Neuronal stem cell (in vitro differentiated cells): ENCODE data around the gene GPD1.
A peak's percentile ranks its signal among the peaks of the same experiment; 100 is the strongest.

Experiments
- DNase-seq: peaks from one replicate; pipeline ENCODE4 v3.0.0-alpha.2; 2013; ENCODE audit warnings: low spot score
- H2AFZ ChIP-seq: one replicate; pipeline ENCODE4 v1.6.1; 2013; ENCODE audit warnings: mild to moderate bottlenecking, low read length, inconsistent platforms
- H2AK5ac ChIP-seq: 2 replicates; pipeline ENCODE4 v1.6.1; 2013; ENCODE audit warnings: low read depth, mild to moderate bottlenecking, inconsistent platforms, low read length, moderate library complexity, mixed read lengths
- H2BK120ac ChIP-seq: 2 replicates; pipeline ENCODE4 v1.6.1; 2013; ENCODE audit warnings: low read depth, mild to moderate bottlenecking, inconsistent platforms, low read length, moderate library complexity, mixed read lengths
- H2BK12ac ChIP-seq: one replicate; pipeline ENCODE4 v1.6.1; 2013; ENCODE audit warnings: low read length, inconsistent platforms
- H2BK15ac ChIP-seq: 2 replicates; pipeline ENCODE4 v1.6.1; 2013; ENCODE audit warnings: mild to moderate bottlenecking, low read length, inconsistent platforms, mixed read lengths
- H2BK5ac ChIP-seq: one replicate; pipeline ENCODE4 v1.6.1; 2013; ENCODE audit warnings: inconsistent platforms, mild to moderate bottlenecking, low read length, moderate library complexity
- H3K14ac ChIP-seq: one replicate; pipeline ENCODE4 v1.6.1; 2013; ENCODE audit warnings: low read length, inconsistent platforms
- H3K18ac ChIP-seq: 2 replicates; pipeline ENCODE4 v1.6.1; 2013; ENCODE audit warnings: low read length, inconsistent platforms
- H3K23ac ChIP-seq: 2 replicates; pipeline ENCODE4 v1.6.1; 2013; ENCODE audit warnings: low read depth, mild to moderate bottlenecking, mixed read lengths, low read length, inconsistent platforms; ENCODE audit not compliant: poor library complexity
- H3K27ac ChIP-seq: replicated peaks from 3 replicates; pipeline ENCODE4 v1.5.1; 2013; ENCODE audit warnings: low read length, inconsistent platforms
- H3K27me3 ChIP-seq, 3 experiments: 2 replicates each; pipeline ENCODE4 v1.6.1; 2013; ENCODE audit warnings: low read length in 3 of 3, mild to moderate bottlenecking in 2 of 3, inconsistent platforms in 1 of 3, low read depth in 1 of 3, mixed read lengths in 1 of 3, moderate library complexity in 1 of 3; ENCODE audit not compliant: control insufficient read depth in 3 of 3, insufficient read depth in 3 of 3
- H3K36me3 ChIP-seq, 2 donors: replicated peaks in 1 of 2; 2 replicates each; pipeline ENCODE4 v1.6.1; 2013; ENCODE audit warnings: low read length in 2 of 2; ENCODE audit not compliant: control insufficient read depth in 2 of 2, insufficient read depth in 2 of 2
- H3K4ac ChIP-seq: 2 replicates; pipeline ENCODE4 v1.6.1; 2013; ENCODE audit warnings: inconsistent platforms, mild to moderate bottlenecking, low read length, moderate library complexity
- H3K4me1 ChIP-seq, 2 donors: 1 replicate in 1 of 2; 2 replicates in 1 of 2; pipeline ENCODE4 v1.6.1; 2013; ENCODE audit warnings: low read length in 2 of 2, low read depth in 1 of 2; ENCODE audit not compliant: control insufficient read depth in 2 of 2, insufficient read depth in 1 of 2
- H3K4me2 ChIP-seq: one replicate; pipeline ENCODE4 v1.6.1; 2013; ENCODE audit warnings: mild to moderate bottlenecking, low read length, inconsistent platforms; ENCODE audit not compliant: insufficient read depth, poor library complexity, severe bottlenecking
- H3K4me3 ChIP-seq, 2 donors: 2 replicates each; pipeline ENCODE4 v1.5.1; 2013; ENCODE audit warnings: low read length in 2 of 2, mild to moderate bottlenecking in 2 of 2, inconsistent platforms in 1 of 2, moderate library complexity in 1 of 2
- H3K79me1 ChIP-seq: one replicate; pipeline ENCODE4 v1.6.1; 2013; ENCODE audit warnings: low read depth, mild to moderate bottlenecking, inconsistent platforms, low read length, moderate library complexity
- H3K9ac ChIP-seq: one replicate; pipeline ENCODE4 v1.6.1; 2013; ENCODE audit warnings: mild to moderate bottlenecking, low read depth, low read length, inconsistent platforms; ENCODE audit not compliant: poor library complexity
- H3K9me3 ChIP-seq, 2 donors: replicated peaks in 1 of 2; 2 replicates each; pipeline versions ENCODE3 to v1.6.1; 2013; ENCODE audit warnings: low read length in 2 of 2, mild to moderate bottlenecking in 2 of 2, inconsistent platforms in 1 of 2, low read depth in 1 of 2, mixed read lengths in 1 of 2, moderate library complexity in 1 of 2; ENCODE audit not compliant: control insufficient read depth in 2 of 2, insufficient read depth in 1 of 2
- H4K8ac ChIP-seq: one replicate; pipeline ENCODE4 v1.6.1; 2013; ENCODE audit warnings: low read depth, mild to moderate bottlenecking, inconsistent platforms, low read length, moderate library complexity
- H4K91ac ChIP-seq: one replicate; pipeline ENCODE4 v1.6.1; 2013; ENCODE audit warnings: low read length, low read depth, mild to moderate bottlenecking, inconsistent platforms; ENCODE audit not compliant: poor library complexity
- WGBS, 2 donors: extraction: QIAGEN DNeasy Blood & Tissue Kit; methylation state at CpG; one replicate each; pipeline ENCODE4 v1.1.7; 2013; ENCODE audit warnings: missing lambda C conversion rate in 2 of 2, mixed read lengths in 1 of 2; ENCODE audit not compliant: insufficient read length in 2 of 2, insufficient replicate concordance in 1 of 2; ENCODE audit errors: extremely low coverage in 2 of 2; 5-methylcytosine and 5-hydroxymethylcytosine counted together

Gene GPD1

GRCh38 chr12:50057000-50057841, 46.6 kb upstream of the GPD1 start, which contains the start of gene ASIC1:
Gene ASIC1, plus strand, starts transcription at chr12:50057596. Its CDS starts 1,171 bp downstream, at chr12:50058767.
- Histone ChIP-seq H3K23ac (peak within 1 kb of the TSS; percentile 18), H2BK12ac (no peak within 1 kb of the TSS), H3K9me3 (no peaks in the 10 kb centered on the region), H3K9ac (peak within 1 kb of the TSS; percentile 94), H3K36me3 (peaks cover 2 to 8% of the 10 kb centered on the region in 2 donors), H2BK15ac (peak within 1 kb of the TSS; percentile 49), H2AFZ (peak within 1 kb of the TSS; percentile 96), H3K27ac (no peak within 1 kb of the TSS), H3K4me1 (peaks cover 6 to 9% of the 10 kb centered on the region in 2 donors), H3K14ac (peak within 1 kb of the TSS; percentile 65), H3K4ac (no peak within 1 kb of the TSS), H2AK5ac (peak within 1 kb of the TSS; percentile 58), H4K8ac (no peak within 1 kb of the TSS), H3K4me2 (peak within 1 kb of the TSS; percentile 99), H3K27me3 (peaks cover 0 to 34% (median 19%) of the 10 kb centered on the region in 3 experiments), H3K4me3 (peak within 1 kb of the TSS; percentile 76 to 90), H4K91ac (no peak within 1 kb of the TSS), H2BK5ac (peak within 1 kb of the TSS; percentile 7), H3K79me1 (peaks cover 1% of the 10 kb centered on the region), H2BK120ac (no peak within 1 kb of the TSS), H3K18ac (peak within 1 kb of the TSS; percentile 85)
- no CpG with 5 or more reads among the region's 88 CpGs for WGBS, 2 donors
- DNase-seq, result peak; percentile 70

DNA sequence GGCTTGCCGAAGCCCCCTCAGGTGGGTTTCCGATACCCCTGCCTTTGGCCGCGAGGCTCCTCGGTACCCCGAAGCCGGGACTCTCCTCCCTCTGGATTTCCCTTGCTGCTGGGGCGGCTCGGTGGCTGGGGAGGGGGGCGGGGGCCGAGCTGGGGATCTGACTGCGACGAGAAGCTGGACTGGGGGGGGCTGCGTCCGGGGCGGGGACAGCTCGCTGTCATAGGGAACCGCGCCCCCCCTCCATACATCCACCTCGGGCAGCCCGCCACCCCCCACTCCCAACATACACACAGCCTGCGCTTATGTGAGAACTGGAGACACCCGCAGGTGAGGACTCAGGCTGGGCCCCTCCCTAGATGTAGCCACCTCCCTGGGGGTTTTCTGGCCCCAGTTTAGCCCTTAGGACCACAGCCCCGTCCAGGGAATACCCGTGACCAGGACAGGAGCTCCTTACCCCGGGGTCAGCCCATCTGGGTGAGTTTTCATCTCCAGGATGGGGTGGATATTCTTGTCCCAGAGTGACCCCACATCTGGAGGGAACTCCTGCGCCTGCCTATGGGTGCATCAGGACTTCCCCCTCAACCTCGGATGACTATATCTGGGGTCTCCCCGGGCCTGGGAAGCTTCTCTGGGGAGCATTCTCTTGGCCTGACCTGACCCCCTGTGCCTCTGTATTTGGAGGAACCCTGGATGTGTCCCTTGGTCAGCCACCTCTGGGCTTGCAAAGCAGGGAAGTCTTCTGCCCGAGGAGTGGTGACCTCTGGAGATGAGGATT, 45.7 kb upstream of the GPD1 start:
- Histone ChIP-seq H2AFZ (peak overlapping the region; percentile 96), H2BK120ac (no peak overlapping the region), H2AK5ac (peak overlapping the region; percentile 58), H3K4me2 (peak overlapping the region; percentile 99), H3K4ac (no peak overlapping the region), H3K27me3 (peaks cover 0 to 26% (median 19%) of the 10 kb centered on the region in 3 experiments), H3K27ac (no peak overlapping the region), H3K79me1 (peaks cover 1% of the 10 kb centered on the region), H3K4me1 (peaks cover 6 to 10% of the 10 kb centered on the region in 2 donors), H3K4me3 (peak overlapping the region; percentile 76 to 90), H3K9me3 (no peaks in the 10 kb centered on the region), H3K18ac (peak overlapping the region; percentile 85), H2BK5ac (no peak overlapping the region), H3K36me3 (peaks cover 2 to 8% of the 10 kb centered on the region in 2 donors), H3K23ac (peak overlapping the region; percentile 18), H3K14ac (no peak overlapping the region), H2BK15ac (no peak overlapping the region), H4K8ac (no peak overlapping the region), H2BK12ac (no peak overlapping the region), H3K9ac (peak overlapping the region; percentile 94), H4K91ac (no peak overlapping the region)
- no peak for DNase-seq
- no CpG with 5 or more reads among the region's 30 CpGs for WGBS, 2 donors

DNA sequence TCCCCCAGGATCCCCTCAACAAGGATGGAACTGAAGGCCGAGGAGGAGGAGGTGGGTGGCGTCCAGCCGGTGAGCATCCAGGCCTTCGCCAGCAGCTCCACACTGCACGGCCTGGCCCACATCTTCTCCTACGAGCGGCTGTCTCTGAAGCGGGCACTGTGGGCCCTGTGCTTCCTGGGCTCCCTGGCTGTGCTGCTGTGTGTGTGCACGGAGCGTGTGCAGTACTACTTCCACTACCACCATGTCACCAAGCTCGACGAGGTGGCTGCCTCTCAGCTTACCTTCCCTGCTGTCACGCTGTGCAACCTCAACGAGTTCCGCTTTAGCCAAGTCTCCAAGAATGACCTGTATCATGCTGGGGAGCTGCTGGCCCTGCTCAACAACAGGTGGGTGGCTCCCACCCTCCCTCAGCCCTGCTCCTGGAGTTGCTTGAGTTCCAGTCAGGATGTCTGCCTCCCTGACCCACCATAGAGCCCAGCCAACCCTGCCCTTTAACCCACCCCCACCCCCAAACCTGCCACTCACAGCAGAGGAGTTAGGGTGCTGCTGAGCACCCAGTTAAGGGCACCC, 45.0 kb upstream of the GPD1 start:
- H3K4me2 ChIP-seq, result no peak overlapping the region
- no peak overlapping the region for H3K14ac ChIP-seq
- H3K27me3 ChIP-seq, result peaks cover 0 to 19% (median 18%) of the 10 kb centered on the region in 3 experiments
- H3K23ac ChIP-seq, result peak overlapping the region; percentile 94
- H3K4me1 ChIP-seq, result peaks cover 6 to 10% of the 10 kb centered on the region in 2 donors
- no peak overlapping the region for H4K91ac ChIP-seq
- peak overlapping the region; percentile 53 for H3K9ac ChIP-seq
- H3K9me3 ChIP-seq, result no peaks in the 10 kb centered on the region
- peak overlapping the region in 1 of 2 donors; percentile 9 for H3K4me3 ChIP-seq
- H2AK5ac ChIP-seq, result peak overlapping the region; percentile 18
- DNase-seq, result no peak
- peaks cover 2 to 8% of the 10 kb centered on the region in 2 donors for H3K36me3 ChIP-seq
- no peak overlapping the region for H2AFZ ChIP-seq
- WGBS, 2 donors, result no CpG with 5 or more reads among the region's 15 CpGs
- no peak overlapping the region for H3K27ac ChIP-seq
- H2BK15ac ChIP-seq, result no peak overlapping the region
- H2BK5ac ChIP-seq, result no peak overlapping the region
- no peak overlapping the region for H3K4ac ChIP-seq
- H3K18ac ChIP-seq, result no peak overlapping the region
- H2BK120ac ChIP-seq, result no peak overlapping the region
- no peak overlapping the region for H4K8ac ChIP-seq
- H2BK12ac ChIP-seq, result no peak overlapping the region
- H3K79me1 ChIP-seq, result peaks cover 1% of the 10 kb centered on the region
